Activated T-cell treated with anti-CD3 and anti-CD28 coated beads for 48 hours (primary cell): ENCODE measurements around the gene GJC1.

Experiments
- DNase-seq: peaks from one replicate; pipeline ENCODE4 v3.0.0-alpha.2; 2020; ENCODE audit warnings: low read depth

The GJC1 gene

DNA sequence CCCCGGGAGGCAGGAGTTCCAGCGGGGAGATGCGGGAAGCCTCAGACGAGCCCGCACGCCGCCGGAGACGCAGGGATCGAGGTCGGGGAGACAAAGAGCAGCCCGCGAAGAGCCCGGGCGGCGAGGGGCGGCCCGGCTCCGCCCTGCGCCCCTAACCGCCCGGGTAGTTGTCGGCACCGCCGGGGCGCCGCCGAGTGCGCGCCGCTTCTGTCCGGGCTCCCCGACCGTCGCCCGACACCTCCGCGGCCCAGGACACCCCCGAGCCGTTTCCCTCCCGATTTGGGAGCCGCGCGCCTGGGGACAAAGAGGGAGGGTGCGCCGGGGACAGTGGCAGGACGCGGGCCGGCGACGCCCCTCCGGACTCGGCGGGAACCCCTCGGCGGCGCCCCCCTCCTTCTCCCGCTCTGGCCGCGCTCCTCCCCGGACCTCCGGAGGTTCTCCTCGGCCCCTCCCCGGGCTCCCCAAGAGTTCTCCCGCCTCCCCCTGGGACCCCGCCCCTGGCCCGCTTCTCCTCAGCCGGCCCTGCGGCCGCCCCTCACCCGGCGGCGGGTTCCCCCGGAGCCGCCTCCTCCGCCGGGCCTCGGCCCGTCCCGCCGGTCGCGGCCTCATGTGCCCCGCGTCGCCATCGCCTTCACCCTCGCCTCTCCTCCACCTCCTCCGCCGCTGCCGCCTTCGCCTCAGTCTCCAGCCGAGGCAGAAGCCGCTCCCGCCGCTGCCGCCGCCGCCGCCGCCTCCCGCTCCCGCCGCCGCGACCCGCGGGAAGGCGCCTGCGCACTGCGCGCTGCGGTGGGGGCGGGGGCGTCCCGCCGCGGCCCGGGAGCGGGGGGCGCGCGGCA is at the start of gene GJC1:
TSS of gene GJC1 (minus strand) at position 765 of the 836 bp plus-strand sequence. CDS start 24,470 bp downstream, outside the sequence.
- DNase-seq, result peak; percentile 14

- no peak for DNase-seq
Observed at GRCh38 chr17:44879376-44879775, 49.3 kb upstream of the GJC1 start.

GRCh38 chr17:44878627-44879221 is 48.6 kb upstream of the GJC1 start:
- DNase-seq, result no peak

- DNase-seq, result no peak
Observed at GRCh38 chr17:44877121-44877520, 47.0 kb upstream of the GJC1 start.

DNA sequence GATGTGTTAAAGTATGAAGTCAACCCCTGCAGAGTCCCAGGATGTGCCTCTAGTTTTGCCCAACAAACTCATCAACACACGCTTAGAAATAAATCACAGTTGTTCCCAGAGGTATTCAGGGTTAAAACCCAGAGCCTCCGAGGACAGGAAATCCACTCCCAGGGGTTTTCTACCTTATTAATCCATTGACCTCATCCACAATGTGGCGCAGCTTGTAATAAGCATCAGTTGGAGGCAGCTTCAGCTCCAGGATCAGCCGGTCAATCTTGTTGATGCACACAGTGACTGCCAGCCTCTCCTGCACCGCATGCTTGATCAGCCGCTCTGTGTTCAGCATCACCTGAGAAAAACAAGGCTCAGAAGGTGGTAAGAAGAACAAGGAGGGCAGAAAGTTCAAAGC is 45.7 kb upstream of the GJC1 start:
- no peak for DNase-seq

DNA sequence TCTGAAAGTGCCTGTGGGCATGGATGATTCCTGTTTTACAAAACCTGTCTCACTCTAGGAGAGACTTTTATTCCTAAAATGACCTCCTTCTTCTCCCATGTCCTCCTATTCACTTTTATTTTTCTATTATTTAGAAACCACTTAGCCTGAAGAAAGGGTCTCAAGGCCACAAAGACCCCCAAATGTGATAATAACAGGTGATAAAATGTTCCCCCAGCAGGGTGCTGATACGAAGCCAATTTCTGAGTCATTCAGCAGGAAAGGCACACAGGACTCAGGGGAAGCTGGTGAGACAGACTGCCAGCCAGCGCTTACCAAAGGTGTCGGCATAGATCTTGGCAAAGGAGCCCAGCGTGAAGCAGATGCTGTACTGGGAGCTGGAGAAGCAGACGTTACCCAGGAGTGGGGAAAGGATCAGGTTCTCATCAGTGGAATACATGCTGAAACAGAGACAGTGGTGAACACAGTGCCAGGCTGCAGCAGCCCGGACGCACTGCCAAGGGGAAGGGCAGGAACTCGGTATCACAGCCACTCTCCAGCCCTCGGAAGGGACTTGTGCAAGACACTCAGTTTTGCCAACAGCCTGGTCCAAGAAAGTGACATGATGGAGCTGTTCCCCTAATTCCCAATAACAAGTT is 42.2 kb upstream of the GJC1 start:
- no peak for DNase-seq

DNA sequence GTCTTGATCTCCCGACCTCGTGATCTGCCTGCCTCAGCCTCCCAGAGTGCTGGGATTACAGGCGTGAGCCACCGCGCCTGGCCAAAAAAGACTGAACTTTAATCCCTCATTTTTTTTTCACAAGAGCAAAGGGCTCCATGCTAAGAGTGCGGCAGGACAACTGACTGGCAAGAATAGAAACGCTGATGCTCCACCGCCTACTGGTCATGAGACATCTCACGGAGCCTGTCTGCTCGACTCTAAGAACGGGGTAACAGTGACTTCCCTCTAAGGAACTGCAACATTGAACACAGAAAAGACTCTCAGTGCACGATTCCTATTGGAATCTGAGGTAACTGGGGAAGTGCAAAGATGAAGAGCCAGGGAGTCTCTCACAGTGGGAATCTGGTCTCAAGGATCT is 41.5 kb upstream of the GJC1 start:
- DNase-seq, result no peak

- DNase-seq, result no peak
Observed at GRCh38 chr17:44867841-44868240, 37.8 kb upstream of the GJC1 start.

DNA sequence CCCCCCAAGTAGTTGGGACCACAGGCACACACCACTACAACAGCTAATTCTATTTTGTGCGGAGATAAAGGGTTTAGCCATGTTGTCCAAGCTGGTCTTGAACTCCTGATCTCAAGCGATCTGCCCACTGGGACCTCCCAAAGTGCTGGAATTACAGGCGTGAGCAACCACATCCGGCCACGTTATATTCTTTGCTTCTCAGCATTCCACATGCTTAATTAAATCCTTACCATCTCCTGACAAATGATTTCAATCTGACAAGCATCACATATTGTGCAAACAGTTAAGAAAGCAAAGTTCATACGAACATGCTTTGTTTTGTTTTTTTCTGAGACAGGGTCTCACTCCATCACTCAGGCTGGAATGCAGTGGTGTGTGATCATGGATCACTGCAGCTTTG is 35.8 kb upstream of the GJC1 start:
- DNase-seq, result no peak

- DNase-seq, result peak; percentile 47
Observed at GRCh38 chr17:44865231-44865660, 35.2 kb upstream of the GJC1 start.

- no peak for DNase-seq
Observed at GRCh38 chr17:44864831-44865230, 34.7 kb upstream of the GJC1 start.

DNA sequence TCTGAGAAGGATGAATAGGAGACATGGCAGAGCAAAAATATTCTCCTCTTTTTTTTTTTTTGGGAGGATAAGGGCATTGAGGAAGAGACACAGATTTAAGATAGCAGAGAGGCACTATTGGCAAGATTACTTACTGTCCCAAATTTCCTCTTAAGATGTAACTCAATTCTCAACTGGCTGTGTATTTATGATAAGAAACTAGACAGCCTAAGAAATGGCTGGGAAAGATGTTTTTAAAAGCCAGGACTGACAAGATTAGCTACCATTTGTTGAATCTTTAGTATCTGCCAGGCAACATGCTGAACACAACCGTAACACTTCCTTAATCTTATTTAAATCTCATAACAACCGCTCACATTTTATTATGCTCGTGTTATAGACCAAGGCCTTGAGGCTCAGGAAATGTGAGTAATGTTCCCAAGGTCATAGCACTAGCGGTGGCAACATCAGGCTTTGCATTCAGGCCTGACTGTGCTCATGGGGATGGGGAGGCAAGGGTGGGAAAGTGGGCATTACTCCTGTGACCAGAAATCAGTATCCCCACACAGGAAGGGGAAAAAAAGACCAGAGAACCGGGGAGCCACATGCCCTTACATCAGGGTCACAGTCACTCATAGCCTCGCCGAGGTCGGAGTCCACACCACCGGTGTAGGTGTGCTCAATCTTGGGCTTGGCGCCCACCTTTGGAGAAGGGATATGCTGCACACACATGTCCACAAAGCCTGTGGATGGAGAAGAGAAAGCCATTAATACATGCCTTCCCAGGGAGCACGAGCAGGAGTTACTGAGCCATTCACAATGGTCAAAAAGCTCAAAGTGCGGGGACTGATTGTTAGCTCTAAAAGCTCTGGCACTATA is 33.2 kb upstream of the GJC1 start:
- DNase-seq, result no peak

DNA sequence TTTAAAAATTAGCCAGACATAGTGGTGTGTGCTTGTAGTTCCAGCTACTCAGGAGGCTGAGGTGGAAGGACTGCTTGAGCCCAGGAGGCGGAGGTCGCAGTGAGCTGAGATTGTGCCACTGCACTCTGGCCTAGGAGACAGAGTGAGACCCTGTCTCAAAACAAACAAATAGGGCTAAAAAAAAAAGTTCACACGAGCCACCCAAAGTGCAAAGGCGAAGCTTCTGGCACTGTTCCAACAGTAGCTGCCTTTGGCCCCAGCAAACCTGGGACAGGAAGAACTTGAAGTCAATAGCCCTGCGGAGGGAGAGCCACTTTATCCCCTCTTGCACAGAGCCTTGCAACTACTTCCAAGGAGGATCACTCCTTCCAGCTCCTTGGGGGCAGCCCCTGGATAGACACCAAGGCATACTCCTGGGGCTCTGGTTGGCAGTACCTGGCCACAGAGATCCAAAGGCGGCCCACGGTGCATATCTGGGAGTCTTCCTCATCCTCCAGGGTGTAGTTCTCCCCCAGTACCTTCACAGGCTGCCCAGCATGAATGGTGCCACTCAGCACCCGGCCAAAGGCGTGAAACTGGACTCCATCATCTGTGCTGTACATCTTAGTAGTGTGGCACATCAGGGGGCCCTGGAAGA is 32.3 kb upstream of the GJC1 start:
- no peak for DNase-seq

DNA sequence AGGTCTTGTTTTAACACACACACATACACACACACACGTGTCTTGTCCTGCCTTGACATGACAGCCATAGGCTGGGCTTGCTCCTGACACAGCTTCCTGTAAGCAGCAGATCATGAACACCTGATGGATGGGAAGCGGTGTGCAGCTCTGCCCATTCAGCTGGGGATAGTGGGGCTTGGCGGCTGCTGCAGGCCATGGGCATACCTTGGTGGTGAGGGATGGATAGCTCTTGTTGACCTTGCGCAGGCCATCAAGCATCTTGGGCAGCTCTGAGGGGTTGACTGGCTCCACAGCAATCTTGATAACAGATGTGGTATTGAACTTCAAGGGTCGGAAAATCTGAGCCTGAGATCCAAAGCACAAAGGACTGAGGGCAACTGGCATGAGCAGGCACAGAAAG is 29.6 kb upstream of the GJC1 start:
- no peak for DNase-seq

DNA sequence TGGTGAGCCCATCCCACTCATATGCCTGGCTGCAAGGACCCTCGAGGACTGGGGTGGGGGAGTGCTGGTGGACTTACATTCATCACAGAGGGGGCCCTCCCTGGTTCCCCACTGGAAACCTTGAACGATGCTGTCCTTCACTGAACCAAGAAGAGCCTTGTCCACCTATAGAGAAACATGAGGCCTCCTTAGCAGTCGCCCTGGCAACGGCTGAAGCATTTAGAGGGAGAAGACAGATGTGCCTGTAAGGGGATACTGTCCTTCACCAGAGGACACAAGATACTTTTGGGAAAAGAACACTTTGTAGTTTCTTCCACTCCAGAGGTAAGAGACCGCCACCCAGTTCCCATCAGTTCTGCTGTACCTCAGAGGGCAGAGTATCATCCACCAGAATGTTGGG is 24.1 kb upstream of the GJC1 start:
- no peak for DNase-seq

- DNase-seq, result no peak
Observed at GRCh38 chr17:44850612-44851011, 20.5 kb upstream of the GJC1 start.

GRCh38 chr17:44850025-44850424 is 19.9 kb upstream of the GJC1 start:
- DNase-seq, result no peak

- DNase-seq, result no peak
Observed at GRCh38 chr17:44848961-44849489, 18.9 kb upstream of the GJC1 start.

DNA sequence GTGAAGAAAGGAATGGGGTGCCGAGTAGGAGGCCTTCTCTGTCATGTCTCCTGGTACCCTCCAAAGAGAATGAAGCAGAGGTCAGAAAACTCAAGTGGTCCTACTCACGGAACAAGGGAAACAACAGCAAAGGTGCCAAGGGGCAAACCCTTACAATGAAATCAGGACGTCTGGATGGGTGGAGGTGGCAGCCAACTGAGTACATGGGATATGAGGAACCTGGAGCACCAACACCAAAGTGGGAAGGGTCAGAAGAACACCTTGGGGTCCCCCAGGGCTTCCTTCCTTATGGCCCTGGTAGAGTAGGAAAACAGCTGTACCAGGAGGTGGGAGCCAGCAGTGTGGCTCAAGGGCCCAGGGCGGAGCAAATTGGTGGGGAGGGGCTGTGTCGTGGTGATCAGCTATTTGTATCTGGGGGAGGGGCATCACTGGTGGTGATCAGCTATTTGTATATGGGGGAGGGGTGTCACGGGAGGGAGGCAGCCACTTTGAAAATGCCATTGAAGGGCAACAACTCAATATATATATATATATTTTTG is 18.2 kb upstream of the GJC1 start:
- no peak for DNase-seq

- no peak for DNase-seq
Observed at GRCh38 chr17:44847586-44847985, 17.5 kb upstream of the GJC1 start, which contains the start of gene HIGD1B. TSS of gene HIGD1B (plus strand) at chr17:44847883. CDS start at chr17:44848153, 270 bp downstream.

GRCh38 chr17:44846206-44846605 is 16.1 kb upstream of the GJC1 start:
- DNase-seq, result no peak
